HEK293 (cell line): ENCODE data around the gene B4GALNT4.
A peak's percentile ranks its signal among the peaks of the same experiment; 100 is the strongest.

Experiments
- AEBP2 ChIP-seq: fragments of 450-650 bp; formaldehyde crosslinking; IDR thresholded peaks from 2 replicates; pipeline ENCODE4 v1.5.1; 2016; ENCODE audit warnings: missing biosample characterization, missing genetic modification characterization, borderline replicate concordance
- CTCF ChIP-seq: fragments of 450-650 bp; formaldehyde crosslinking; IDR thresholded peaks from 2 replicates; pipeline ENCODE4 v1.5.1; 2016; ENCODE audit warnings: missing biosample characterization, missing genetic modification characterization
- GLIS2 ChIP-seq: fragments of 450-650 bp; formaldehyde crosslinking; IDR thresholded peaks from 2 replicates; pipeline ENCODE4 v1.5.1; 2016; ENCODE audit warnings: missing biosample characterization, missing genetic modification characterization
- KLF9 ChIP-seq: fragments of 450-650 bp; formaldehyde crosslinking; IDR thresholded peaks from 2 replicates; pipeline ENCODE4 v1.5.1; 2016; ENCODE audit warnings: missing biosample characterization, missing genetic modification characterization, low read depth
- PATZ1 ChIP-seq: fragments of 450-650 bp; formaldehyde crosslinking; IDR thresholded peaks from 2 replicates; pipeline ENCODE4 v1.5.1; 2016; ENCODE audit warnings: missing biosample characterization, missing genetic modification characterization
- PRDM6 ChIP-seq: fragments of 450-650 bp; formaldehyde crosslinking; IDR thresholded peaks from 2 replicates; pipeline ENCODE4 v1.5.1; 2017; ENCODE audit warnings: missing biosample characterization, missing genetic modification characterization
- SALL2 ChIP-seq: fragments of 450-650 bp; formaldehyde crosslinking; IDR thresholded peaks from 2 replicates; pipeline ENCODE4 v1.5.0; 2017; ENCODE audit warnings: missing biosample characterization, mild to moderate bottlenecking, missing genetic modification characterization, borderline replicate concordance
- SP3 ChIP-seq: fragments of 450-650 bp; formaldehyde crosslinking; IDR thresholded peaks from 2 replicates; pipeline ENCODE4 v1.5.1; 2016; ENCODE audit warnings: missing biosample characterization, missing genetic modification characterization
- ZBTB20 ChIP-seq: fragments of 450-650 bp; formaldehyde crosslinking; IDR thresholded peaks from 2 replicates; pipeline ENCODE4 v1.5.1; 2016; ENCODE audit warnings: missing biosample characterization, missing genetic modification characterization
- ZNF18 ChIP-seq: fragments of 450-650 bp; formaldehyde crosslinking; IDR thresholded peaks from 2 replicates; pipeline ENCODE4 v1.5.1; 2016; ENCODE audit warnings: missing biosample characterization, missing genetic modification characterization
- ZNF555 ChIP-seq: fragments of 450-650 bp; formaldehyde crosslinking; conservative IDR thresholded peaks from 2 replicates; pipeline ENCODE4 v1.5.1; 2017; ENCODE audit warnings: missing biosample characterization, mild to moderate bottlenecking, missing genetic modification characterization, inconsistent platforms
- ZNF571 ChIP-seq: fragments of 450-650 bp; formaldehyde crosslinking; IDR thresholded peaks from 2 replicates; pipeline ENCODE4 v1.5.0; 2017; ENCODE audit warnings: missing biosample characterization, missing genetic modification characterization
- ZNF610 ChIP-seq: fragments of 450-650 bp; formaldehyde crosslinking; IDR thresholded peaks from 2 replicates; pipeline ENCODE4 v1.5.1; 2016; ENCODE audit warnings: missing biosample characterization, missing genetic modification characterization, borderline replicate concordance
- ZNF626 ChIP-seq: fragments of 450-650 bp; sonication (Bioruptor Pico); formaldehyde crosslinking; IDR thresholded peaks from 2 replicates; pipeline ENCODE4 v1.5.1; 2018; ENCODE audit warnings: missing biosample characterization, missing genetic modification characterization, inconsistent platforms
- ZNF645 ChIP-seq: fragments of 450-650 bp; formaldehyde crosslinking; IDR thresholded peaks from 2 replicates; pipeline ENCODE4; 2016; ENCODE audit warnings: missing biosample characterization, missing genetic modification characterization
- ZNF76 ChIP-seq: fragments of 450-650 bp; formaldehyde crosslinking; IDR thresholded peaks from 2 replicates; pipeline ENCODE4; 2016; ENCODE audit warnings: low read depth, missing biosample characterization, missing genetic modification characterization, borderline replicate concordance

Gene B4GALNT4

GRCh38 chr11:406796-407650, 37.7 kb downstream of the B4GALNT4 start (continued):
- TF ChIP-seq ZNF645 (tag by site-specific recombination) (no peak), ZNF626 (tag by site-specific recombination) (no peak), KLF9 (peak; percentile 15; the same call in 1 of the 2 replicates), PRDM6 (tag by site-specific recombination) (no peak), ZNF555 (tag by site-specific recombination) (no peak), AEBP2 (tag by site-specific recombination) (no peak), PATZ1 (tag by site-specific recombination) (peak; percentile 21; the same call in 1 of the 2 replicates), ZNF571 (tag by site-specific recombination) (no peak), ZBTB20 (no peak), GLIS2 (peak; percentile 79), ZNF76 (no peak), ZNF610 (tag by site-specific recombination) (no peak), SALL2 (tag by site-specific recombination) (no peak), ZNF18 (no peak), CTCF (tag by site-specific recombination) (peak; percentile 15; the same call in 1 of the 2 replicates), SP3 (tag by site-specific recombination) (peak; percentile 32; the same call in 1 of the 2 replicates)
